GM21723 (cell line): Measurements from ENCODE around the gene CARD19.
A peak's percentile ranks its signal among the peaks of the same experiment; 100 is the strongest.

Experiments used
- ATAC-seq: cut with Tn5 transposase; IDR thresholded peaks from one replicate; pipeline ENCODE4 v1.9.1; 2021; ENCODE audit warnings: mild to moderate bottlenecking, moderate library complexity; ENCODE audit not compliant: unreplicated experiment

CARD19 gene

DNA sequence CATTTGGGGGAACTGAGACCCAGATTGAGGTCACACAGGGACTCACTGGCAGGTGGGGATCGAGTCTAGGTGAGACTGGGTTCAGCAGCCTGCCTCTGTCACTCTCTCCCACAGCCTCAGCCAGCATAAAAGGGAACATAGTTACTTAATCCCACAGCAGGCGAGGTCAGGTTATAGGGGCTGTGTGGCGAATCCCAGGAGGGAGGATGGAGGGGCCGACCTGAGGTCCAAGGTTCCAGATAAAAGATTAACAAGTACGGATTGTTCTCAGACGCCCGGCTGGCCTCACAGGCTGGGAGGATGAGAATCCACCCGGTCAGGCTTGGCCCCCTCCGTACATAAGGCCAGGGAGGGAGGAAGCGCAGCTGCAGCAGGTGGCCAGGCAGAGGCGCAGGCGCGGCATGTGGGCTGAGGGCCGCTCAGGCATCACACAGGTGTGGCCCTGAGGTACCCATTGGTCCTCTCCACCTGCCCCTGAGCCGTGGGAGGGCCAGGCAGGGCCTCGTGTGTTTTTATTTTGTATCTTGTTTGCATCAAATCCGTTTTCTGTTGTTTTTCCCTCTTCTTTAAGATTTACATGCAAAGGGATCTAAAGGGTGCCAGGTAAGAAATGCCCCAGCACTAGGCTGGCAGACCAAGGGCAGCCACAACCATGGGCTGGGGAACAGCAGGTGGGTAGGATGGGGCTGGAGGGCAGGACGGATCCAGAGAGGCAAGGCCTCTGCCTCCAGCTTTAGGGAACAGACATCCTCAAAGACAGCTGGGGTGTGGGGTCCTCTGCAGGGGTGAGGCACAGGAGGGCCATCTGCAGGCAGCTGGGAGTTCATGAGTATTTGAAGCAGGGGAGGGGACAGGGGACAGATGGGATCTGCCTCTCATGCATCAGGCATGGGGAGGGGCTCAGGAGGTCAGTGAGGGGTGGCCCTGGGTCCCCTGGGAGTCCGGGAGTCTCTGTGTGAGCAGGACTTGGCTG, 33.9 kb upstream of the CARD19 start:
- ATAC-seq = peak; percentile 46

DNA sequence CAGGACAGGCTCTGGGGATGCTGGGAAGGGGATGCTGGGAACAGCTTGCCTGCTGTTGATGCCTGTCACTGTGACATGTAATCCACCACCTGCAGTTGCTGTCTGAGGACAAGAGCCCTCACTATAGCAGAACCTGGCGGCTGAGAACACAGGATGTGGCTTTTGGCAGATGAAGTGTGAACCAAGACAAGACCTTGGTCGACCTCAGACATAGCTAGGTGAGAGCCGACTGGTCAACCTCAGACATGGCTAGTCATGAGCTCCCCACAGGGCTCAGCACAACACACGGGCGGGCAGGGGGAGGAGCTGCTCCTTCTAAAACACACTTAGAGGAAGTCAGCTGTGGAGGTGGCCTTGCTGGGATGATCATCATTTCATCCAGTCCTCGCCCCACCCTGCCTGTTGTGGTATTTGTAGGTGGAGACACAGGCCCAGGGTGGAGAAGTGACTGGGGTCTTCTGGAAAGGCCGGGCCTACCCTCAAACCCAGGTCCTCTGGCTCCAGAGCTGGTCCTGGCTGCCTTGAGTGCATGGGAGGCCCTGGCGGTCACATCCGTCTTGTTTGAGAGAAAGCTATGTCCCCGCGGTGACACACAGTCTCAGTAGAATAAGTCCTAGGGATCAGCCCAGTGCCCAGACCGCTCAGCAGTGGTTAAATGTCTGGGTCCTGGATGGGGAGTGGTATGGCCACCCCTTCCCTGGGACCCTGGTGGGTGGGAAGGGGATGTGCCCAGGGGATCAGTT, 31.5 kb upstream of the CARD19 start:
- ATAC-seq = peak; percentile 85

DNA sequence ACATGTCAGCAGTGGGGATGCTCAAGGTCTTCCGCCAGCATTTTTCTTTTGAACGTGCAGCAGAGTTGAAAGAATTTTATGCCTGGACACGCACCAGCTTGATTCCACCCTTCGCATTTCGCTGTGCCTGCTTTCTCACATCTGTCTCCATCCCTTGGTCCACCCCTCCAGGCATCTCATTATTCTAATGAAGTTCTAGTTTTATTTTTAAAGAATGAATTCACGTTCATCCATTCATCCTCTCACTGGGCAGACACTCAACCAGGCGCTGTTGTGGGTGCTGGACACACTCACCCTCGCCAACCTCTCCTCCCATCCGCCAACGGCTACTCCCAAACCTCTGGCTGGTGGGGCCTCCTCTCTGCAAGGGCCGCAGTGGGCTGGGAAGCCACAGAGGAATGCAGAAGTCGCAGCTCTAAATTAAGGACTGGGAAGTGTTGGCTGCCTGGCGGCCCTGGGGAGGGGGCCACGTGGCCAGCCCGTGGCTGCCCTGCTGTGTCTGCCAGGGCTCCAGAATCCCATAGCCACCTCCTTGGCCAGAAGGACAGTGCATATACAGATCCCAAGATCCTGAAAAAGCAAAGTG, 30.8 kb upstream of the CARD19 start:
- ATAC-seq = no peak

DNA sequence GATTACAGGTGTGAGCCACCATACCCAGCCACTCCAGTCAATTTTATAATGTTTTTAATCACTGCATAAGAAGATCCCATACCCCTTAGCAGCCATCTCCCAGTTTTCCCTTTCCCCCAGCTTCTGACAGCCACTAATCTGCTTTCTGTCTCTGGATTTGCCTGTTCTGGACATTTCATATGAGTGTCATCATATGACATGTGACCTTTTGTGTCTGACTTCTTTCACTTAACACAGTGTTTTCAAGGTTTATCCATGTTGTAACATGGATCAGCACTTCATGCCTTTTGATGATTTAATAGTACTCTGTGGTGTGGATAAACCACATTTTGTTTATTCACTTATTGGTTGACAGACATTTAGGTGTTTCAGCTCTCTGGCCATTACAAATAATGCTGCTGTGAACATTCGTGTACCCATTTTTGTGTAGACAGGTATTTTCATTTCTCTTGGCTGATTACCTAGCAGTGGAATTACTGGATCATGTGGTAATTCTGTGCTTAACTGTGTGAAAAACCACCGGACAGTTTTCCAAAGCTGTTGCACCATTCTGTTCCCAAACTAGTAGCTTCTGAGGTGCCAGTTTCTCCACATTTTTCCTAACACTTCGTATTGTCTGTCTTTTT, 28.9 kb upstream of the CARD19 start:
- no peak for ATAC-seq

DNA sequence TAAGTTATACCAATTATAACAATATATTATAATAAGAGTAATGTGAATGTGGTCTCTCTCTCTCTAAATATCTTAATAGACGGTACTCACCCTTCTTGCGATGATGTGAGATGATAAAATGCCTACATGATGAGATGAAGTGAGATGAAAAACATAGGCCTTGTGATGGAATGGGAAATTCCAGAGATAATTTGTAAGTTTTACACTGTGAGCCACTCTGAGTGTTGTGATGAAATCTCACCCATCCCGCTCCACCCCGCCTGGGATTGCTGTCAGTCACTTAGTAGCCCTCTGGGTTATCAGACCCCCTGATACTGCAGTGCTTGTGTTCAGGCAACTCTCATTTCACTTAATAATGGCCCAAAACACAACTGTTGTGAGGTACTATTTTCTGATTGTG, 27.1 kb upstream of the CARD19 start:
- no peak for ATAC-seq

DNA sequence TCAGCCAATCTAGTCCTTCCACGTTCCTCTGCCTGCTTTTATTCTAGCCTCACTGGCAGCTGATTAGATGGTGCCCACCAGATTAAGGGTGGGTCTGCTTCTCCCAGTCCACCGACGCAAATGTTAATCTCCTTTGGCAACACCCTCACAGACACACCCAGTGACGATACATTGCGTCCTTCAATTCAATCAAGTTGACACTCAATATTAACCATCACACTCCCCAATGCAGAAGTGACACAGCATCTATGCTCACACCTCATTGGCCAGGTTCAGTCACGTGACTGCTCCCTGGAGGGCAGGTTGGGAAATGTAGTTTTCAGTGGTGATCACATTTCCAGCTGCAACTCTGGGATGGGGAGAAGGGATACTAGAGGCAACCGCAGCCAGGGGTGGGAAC, 24.6 kb upstream of the CARD19 start:
- no peak for ATAC-seq

DNA sequence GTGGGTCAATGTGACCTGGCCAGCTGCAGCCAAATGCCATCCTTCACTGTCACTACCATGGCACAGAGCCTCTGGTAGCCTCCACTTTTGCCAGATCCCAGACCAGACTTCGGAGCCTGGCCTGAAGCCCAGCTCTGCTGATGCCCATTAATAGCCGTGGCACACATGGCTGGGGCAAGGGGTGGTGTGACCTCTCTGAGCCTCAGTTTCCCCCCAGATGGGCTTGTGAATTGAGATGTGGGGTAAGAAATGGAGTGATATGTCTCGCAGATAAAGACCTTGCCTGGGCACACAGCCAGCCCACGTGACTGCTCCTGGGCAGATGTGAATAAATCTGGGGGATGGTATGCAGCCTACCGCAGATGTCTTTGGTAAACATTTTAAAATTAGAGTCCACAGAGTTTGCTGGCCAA, 23.6 kb upstream of the CARD19 start:
- ATAC-seq = no peak

DNA sequence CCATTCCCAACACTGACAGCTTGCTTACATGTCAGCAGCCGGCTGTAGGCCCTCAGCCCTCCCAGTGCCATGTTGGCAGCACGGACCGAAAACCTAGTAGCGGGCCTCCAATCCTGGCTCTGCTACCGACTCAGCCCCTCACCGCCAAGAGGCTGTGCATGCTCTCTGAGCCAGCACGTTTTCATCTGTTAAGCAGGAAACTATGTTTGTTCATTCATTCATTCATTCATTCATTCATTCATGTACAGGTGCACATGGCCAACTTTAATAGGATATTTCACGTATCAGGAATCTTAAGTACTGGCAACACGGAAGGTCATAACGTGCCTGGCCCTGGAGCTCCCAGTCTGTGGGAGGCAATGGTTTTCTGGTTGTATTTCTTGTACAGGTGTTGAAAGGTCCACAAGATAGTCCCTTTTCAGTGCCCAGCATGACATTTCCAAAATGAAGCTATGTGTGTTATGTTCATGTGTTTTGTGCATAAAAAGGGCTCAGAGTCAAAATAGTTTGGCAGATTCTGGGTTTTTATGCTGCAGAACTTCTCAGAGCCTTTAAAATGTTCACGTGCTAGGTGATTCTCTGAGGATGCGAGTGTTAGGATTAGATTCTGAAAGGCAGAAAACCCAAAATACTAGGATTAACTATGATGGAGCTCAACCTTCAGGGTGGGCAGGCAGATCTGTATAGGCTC, 19.8 kb upstream of the CARD19 start:
- no peak for ATAC-seq

DNA sequence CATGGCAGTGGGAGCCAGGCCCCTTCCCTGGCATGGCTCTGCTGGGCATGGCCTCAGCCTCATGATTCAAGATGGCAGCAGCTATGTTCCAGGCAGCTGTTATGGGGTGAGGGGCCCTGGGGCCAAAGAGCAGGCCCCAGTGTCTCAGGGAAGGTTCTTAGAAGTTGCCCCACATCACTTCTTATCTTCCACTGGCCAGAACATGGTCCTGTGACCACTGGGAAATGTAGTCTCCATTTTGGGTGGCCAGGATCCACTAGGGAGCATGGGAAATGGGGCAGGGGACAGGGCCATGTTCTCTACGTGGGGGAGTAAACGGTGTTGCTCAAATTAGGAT, 19.3 kb upstream of the CARD19 start:
- ATAC-seq = no peak

DNA sequence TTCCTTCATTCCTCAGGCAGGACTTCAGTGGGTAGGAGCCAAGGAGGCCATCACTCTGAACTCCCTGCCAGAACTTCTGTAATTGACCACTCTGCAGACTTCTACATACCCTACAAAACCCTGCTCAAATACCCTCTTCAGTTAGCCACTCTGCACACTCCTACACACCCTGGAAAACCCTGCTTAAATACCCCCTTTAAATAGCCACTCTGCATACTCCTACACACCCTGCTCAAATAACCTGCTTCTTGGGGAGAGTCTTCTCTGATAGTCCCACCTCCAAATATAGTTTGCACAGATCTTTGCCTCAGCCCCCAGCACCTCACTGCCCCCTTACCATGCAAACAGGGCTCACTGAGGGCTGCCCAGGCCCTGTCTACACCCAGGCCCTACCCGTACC, 18.6 kb upstream of the CARD19 start:
- ATAC-seq = no peak

DNA sequence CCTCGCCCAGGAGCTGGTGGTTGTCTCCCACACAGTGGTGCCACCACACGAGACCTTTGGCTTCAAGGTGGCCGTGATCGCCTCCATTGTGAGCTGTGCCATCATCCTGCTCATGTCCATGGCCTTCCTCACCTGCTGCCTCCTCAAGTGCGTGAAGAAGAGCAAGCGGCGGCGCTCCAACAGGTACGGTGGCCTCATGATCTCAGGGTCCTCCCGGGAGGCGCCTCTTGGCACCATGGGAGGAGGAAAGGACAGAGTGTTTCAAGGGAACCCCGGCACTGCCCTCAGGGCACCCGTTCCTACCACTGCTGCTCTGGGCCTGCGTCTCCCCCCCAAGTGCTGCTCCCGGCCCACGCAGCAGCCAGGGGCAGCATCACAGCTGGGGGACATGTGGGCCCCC, 18.2 kb upstream of the CARD19 start:
- no peak for ATAC-seq

DNA sequence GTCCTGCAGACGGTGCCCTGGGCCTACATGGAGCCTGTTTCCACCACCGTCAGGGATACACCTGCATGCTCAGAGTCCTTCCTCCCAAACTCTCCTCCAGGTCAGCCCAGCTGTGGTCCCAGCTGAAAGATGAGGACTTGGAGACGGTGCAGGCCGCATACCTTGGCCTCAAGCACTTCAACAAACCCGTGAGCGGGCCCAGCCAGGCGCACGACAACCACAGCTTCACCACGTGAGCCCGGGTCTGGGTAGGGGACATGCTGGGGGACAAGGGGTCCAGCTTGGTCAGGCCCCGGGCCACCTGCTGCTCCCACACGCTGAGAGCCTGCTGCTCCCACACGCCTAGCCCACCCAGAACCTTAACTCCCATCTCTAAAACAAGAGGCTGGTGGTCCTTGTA, 16.6 kb upstream of the CARD19 start:
- ATAC-seq = no peak

DNA sequence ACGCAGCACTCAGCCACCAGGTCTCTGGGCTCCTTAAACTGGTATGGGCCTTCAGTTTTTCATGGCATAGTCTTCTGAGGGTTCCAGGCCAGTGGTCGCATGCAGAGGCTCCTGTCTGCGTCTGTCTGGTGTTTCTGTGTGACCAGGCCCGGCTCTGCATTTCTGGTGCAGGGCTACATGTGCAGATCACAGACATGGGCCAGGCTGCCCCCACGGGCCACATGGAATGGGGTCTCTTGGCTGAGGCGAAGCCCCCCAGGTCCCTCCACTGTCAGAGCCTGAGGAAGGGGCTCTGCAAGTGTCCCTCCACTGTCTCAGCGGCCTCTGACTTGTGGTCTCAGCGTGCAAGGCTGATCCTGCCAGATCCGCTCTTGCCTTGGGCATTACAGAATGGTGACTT, 15.6 kb upstream of the CARD19 start:
- no peak for ATAC-seq

DNA sequence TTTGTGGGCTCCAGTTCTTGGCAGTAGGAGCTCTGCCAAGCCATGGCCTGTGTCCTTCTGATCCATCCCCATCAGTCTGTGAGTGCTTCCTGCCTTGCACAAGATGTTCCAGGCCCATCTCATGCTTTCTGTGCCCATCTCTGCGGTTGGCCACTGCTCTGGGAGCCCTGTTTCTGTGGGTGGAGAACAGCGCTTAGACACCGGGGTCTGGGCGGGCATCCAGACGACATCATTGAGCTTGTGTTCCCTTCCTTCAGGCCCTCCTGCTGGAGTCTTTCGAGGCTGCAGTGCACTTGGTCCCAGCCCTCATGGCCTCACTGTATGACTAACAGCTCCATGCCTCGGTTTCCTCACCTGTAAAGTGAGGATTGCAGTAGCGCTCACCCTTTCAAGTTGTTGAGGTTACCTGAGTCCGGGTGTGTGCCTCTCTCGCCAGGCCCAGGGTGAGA, 14.9 kb upstream of the CARD19 start:
- ATAC-seq = no peak

DNA sequence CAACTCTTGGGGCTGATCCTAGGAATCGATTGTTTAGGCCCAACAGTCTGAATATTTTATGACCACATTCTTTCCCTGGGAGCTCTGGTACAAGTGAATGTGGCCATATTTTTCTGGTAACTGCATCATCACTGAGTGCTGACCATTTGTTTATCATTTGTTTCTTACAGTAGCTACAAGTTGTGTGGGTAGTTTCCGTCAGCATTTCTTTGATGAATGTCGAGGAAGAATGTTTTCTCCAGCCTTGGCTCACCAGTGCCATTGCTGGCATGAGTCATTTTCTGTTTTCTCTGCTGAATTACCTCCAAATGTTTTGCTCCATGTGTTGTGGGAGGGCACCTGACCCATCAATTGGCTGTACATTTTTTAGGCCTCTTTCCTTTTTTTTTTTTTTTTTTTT, 14.1 kb upstream of the CARD19 start:
- ATAC-seq = no peak

DNA sequence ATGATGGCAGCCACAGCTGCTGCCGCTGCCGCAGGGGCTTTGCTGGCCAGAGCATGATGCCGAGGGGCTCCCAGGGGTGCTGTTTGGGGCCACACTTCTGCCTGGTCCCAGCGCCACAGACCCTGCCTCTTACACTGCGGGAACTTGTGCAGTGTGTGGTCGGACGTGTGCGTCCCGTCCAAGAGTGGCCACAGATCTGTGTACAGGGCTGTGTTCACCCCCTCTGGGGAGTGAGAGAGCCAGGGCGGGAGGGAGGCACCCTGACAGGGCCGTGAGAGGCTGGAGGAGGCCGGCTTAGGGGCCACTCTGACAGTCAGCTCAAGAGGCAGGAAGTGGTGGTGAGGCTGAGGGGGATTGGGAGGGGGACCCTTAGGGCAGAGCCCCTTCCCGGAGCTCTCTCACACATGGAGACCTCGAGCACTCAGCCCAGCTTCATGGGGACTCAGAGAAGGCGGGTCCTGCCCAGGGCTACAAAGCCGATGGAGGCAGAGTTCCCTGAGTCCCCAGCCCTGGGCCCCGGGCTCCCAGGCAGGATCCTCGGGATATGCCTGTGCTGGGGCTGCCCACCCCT, 13.1 kb upstream of the CARD19 start:
- no peak for ATAC-seq

DNA sequence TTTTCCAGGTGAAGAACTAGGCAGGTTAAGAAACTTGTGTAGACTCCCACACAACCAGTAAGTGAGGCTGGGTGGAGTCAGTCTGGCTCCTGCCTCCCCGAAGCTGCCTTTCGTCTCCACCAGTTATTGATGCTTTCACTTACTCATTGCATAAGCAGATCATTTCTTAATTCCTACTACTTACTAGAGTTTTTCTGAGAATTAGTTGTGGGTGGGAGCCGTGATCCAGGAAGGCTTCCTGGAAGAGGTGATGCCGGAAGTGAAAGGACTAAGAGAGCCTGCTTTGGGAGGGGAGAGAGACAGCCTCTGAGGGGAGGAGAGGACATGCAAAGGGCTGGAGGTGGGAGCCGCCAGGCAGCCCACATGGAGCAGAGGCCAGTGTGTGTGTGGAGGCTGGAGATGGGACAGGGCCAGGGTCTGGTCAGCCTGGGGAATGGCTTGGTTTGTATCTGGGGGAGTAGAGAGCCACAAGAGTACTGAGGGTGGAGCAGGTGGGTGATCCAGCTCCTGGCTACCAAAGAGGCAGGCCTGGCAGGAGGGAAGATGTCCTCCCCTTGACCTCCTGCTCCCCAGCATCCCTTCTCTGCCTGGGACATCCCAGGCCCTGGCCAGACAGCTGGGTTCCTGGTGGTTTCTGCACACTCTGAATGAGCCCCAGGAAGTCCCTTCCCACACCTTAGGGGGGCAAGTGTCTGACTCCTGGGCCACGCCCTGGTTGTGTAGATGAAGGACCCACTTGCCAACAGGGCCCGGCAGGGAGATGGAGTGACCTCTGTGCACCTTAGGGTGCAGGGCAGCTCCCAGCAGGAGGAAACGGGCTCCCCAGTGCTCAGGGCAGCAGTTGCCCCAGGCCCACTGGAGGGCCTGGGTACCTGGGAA, 12.2 kb upstream of the CARD19 start:
- no peak for ATAC-seq

DNA sequence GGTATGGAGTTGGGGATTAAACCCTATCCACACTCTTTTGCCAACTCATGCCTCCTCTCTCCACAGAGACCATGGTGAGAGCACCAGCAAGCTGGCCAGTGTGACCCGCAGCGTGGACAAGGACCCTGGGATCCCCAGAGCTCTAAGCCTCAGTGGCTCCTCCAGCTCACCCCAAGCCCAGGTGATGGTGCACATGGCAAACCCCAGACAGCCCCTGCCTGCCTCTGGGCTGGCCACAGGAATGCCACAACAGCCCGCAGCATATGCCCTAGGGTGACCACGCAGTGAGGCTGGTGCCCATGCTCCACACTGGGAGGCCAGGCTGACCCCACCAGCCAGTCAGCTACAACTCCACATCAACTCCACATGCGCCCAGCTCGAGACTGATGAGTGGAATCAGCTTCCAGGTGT, 11.5 kb upstream of the CARD19 start:
- no peak for ATAC-seq

DNA sequence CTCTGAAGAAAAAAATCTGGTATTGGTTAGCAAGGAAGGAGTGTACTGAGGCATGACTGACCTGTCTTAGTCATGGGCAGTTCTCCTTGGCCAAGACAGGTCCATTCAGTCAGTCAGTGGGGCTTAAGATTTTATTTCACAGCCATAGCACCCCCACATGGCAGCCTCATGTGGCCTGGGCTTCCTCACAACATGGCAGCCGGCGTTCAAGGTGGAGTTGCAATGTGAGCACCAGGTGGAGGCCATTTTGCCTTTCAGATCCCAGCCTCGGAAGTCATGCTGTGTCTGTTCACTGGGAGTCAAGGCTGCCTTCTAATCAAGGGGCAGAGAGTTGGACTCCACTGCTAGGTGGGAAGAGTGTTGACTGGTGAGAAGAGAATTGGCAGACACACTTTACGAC, 10.3 kb upstream of the CARD19 start:
- ATAC-seq = no peak
